Endothelial cell of umbilical vein (primary cell): ENCODE data around the gene TTC21A. TPM values are rescaled to one million over a fixed set of nuclear protein-coding genes. Genes with fewer than 3 reads are reported as not detected.

Experiments used
- BruUV-seq: library from RNA; stranded (reverse); fragments of 400-500 nt; replicated peaks from 2 replicates; lab custom pipeline; 2021; lab: Mats Ljungman, UMichigan
- CTCF ChIA-PET: fragments of 300-600, 350-600 bp; sonication (Branson Sonifier 250); formaldehyde crosslinking; loops from one replicate; lab custom pipeline; 2021; ENCODE audit warnings: antibody characterized with exemption, inconsistent platforms; lab: Charles Lee
- POLR2A ChIA-PET: fragments of 300-600, 350-600 bp; sonication (Branson Sonifier 250); formaldehyde crosslinking; loops from one replicate; lab custom pipeline; 2021; ENCODE audit warnings: antibody characterized with exemption, inconsistent platforms; lab: Charles Lee
- DNase-seq: peaks from one replicate; pipeline ENCODE4 v3.0.0-alpha.2; 2011; ENCODE audit warnings: low read depth, low spot score
- FAIRE-seq: peaks from 2 replicates; lab custom pipeline; 2011; peaks lifted over from hg19 to GRCh38; lab: Jason Lieb, UNC
- H2AFZ ChIP-seq: 2 replicates; pipeline ENCODE4 v1.6.0; 2012; ENCODE audit warnings: low read depth, low read length, control low read depth, inconsistent platforms
- H3K27ac ChIP-seq: 2 replicates; pipeline ENCODE4 v1.5.1; 2011; ENCODE audit warnings: low read depth, mild to moderate bottlenecking, control low read depth, low read length, moderate library complexity; ENCODE audit not compliant: insufficient read depth
- H3K27me3 ChIP-seq, 2 experiments: 2 replicates each; pipeline versions ENCODE4 v1.6.0 to v1.6.1; 2011; ENCODE audit warnings: low read length in 2 of 2, mixed read lengths in 1 of 2; ENCODE audit not compliant: control insufficient read depth in 2 of 2, insufficient read depth in 2 of 2
- H3K36me3 ChIP-seq, 2 experiments: 2 replicates in 1 of 2; 3 replicates in 1 of 2; pipeline ENCODE4 v1.5.1; 2011; ENCODE audit warnings: low read length in 2 of 2, mild to moderate bottlenecking in 1 of 2, moderate library complexity in 1 of 2; ENCODE audit not compliant: control insufficient read depth in 2 of 2, insufficient read depth in 2 of 2; ENCODE audit errors: extremely low read depth in 1 of 2
- H3K4me1 ChIP-seq: 3 replicates; pipeline ENCODE4 v1.5.1; 2011; ENCODE audit warnings: mild to moderate bottlenecking, low read length; ENCODE audit not compliant: control insufficient read depth, insufficient read depth; ENCODE audit errors: extremely low read depth
- H3K4me2 ChIP-seq: 2 replicates; pipeline ENCODE4 v1.6.1; 2011; ENCODE audit warnings: low read length, control low read depth, mixed read lengths; ENCODE audit not compliant: insufficient read depth
- H3K4me3 ChIP-seq, 3 experiments: fragments of 200-600 bp in 1 of 3; sonication (generic), shearing (Covaris generic) in 1 of 3; replicated peaks in 1 of 3; 2 replicates each; pipeline ENCODE4 v1.5.1; 2011 to 2016; ENCODE audit warnings: control low read depth in 3 of 3, low read length in 3 of 3, mild to moderate bottlenecking in 2 of 3, inconsistent platforms in 1 of 3, low read depth in 1 of 3, moderate library complexity in 1 of 3; ENCODE audit not compliant: insufficient read depth in 1 of 3
- H3K79me2 ChIP-seq: 2 replicates; pipeline ENCODE4 v1.6.0; 2012; ENCODE audit warnings: low read length, inconsistent platforms; ENCODE audit not compliant: control insufficient read depth, insufficient read depth
- H3K9ac ChIP-seq: replicated peaks from 2 replicates; pipeline ENCODE3; 2011; ENCODE audit warnings: low read length, control low read depth; ENCODE audit not compliant: insufficient read depth; ENCODE audit errors: extremely low read depth
- H3K9me1 ChIP-seq: replicated peaks from 3 replicates; pipeline ENCODE4 v1.6.0; 2011; ENCODE audit warnings: mild to moderate bottlenecking, low read length; ENCODE audit not compliant: control insufficient read depth, insufficient read depth; ENCODE audit errors: extremely low read depth
- H3K9me3 ChIP-seq: replicated peaks from 2 replicates; pipeline ENCODE4 v1.5.1; 2012; ENCODE audit warnings: low read length, inconsistent platforms; ENCODE audit not compliant: control insufficient read depth, insufficient read depth
- H4K20me1 ChIP-seq: replicated peaks from 2 replicates; pipeline ENCODE3; 2011; ENCODE audit warnings: mild to moderate bottlenecking, low read length; ENCODE audit not compliant: control insufficient read depth, insufficient read depth; ENCODE audit errors: extremely low read depth
- CTCF ChIP-seq, 2 donors: IDR thresholded peaks; 1 replicate in 1 of 2; 2 replicates in 1 of 2; pipeline ENCODE4 v1.5.1; 2011; ENCODE audit warnings: low read length in 2 of 2, mild to moderate bottlenecking in 2 of 2, moderate library complexity in 2 of 2, control low read depth in 1 of 2, inconsistent platforms in 1 of 2, low read depth in 1 of 2; ENCODE audit not compliant: insufficient read depth in 1 of 2; ENCODE audit errors: extremely low read depth in 1 of 2
- EZH2 ChIP-seq: IDR thresholded peaks from 2 replicates; pipeline ENCODE4 v1.6.1; 2012; ENCODE audit warnings: borderline replicate concordance, low read depth, mild to moderate bottlenecking, moderate library complexity, low read length, inconsistent platforms; ENCODE audit not compliant: severe bottlenecking
- FOS ChIP-seq: IDR thresholded peaks from 2 replicates; pipeline ENCODE4 v1.6.1; 2011; ENCODE audit warnings: mild to moderate bottlenecking, low read length, moderate library complexity, borderline replicate concordance; ENCODE audit not compliant: insufficient read depth
- GATA2 ChIP-seq: IDR thresholded peaks from 2 replicates; pipeline ENCODE4 v1.7.0; 2011; ENCODE audit warnings: low read depth, mild to moderate bottlenecking, moderate library complexity, mixed read lengths, low read length; ENCODE audit not compliant: insufficient read length, insufficient read depth
- JUN ChIP-seq: IDR thresholded peaks from 2 replicates; pipeline ENCODE4 v1.6.1; 2011; ENCODE audit warnings: borderline replicate concordance, low read depth; ENCODE audit not compliant: insufficient read length, insufficient read depth
- MAX ChIP-seq: IDR thresholded peaks from 2 replicates; pipeline ENCODE4 v1.6.1; 2011; ENCODE audit not compliant: insufficient read depth, insufficient read length
- MYC ChIP-seq: IDR thresholded peaks from one replicate; pipeline ENCODE4 v1.6.1; 2011; ENCODE audit warnings: mild to moderate bottlenecking, low read depth, low read length
- POLR2A ChIP-seq: IDR thresholded peaks from 2 replicates; pipeline ENCODE4 v1.6.1; 2012; ENCODE audit warnings: low read depth, mild to moderate bottlenecking, control low read depth, low read length
- POLR2AphosphoS5 ChIP-seq: IDR thresholded peaks from 2 replicates; pipeline ENCODE4 v1.6.1; 2012; ENCODE audit warnings: low read depth, mild to moderate bottlenecking, control low read depth, low read length, moderate library complexity; ENCODE audit not compliant: insufficient read depth
- dilution Hi-C: fragments of 300-500 bp; cut with MboI; formaldehyde crosslinking; loops from one replicate; pipeline ENCODE4 v1.15.0; 2019; ENCODE audit warnings: low sequenced_read_pairs; ENCODE audit not compliant: extremely low pct_ligation_motif_present
- intact Hi-C: fragments of 100-400 bp; cut with micrococcal nuclease; formaldehyde crosslinking; loops from one replicate; pipeline ENCODE4 v1.10.0; 2022
- polyA plus RNA-seq, 4 experiments: library from polyadenylated mRNA; depleted of rRNA in 3 of 4; stranded (reverse) in 3 of 4; unstranded in 1 of 4; fragments of >200 nt; gene quantifications; 2 replicates each; pipeline versions ENCODE4 v1.2.1 to v1.2.3, GENCODE V29; 2011 to 2012; ENCODE audit warnings: missing spikeins in 1 of 4
- total RNA-seq: library from RNA; stranded (reverse); gene quantifications from 2 replicates; pipeline ENCODE4 v1.2.3, GENCODE V29; 2021

TTC21A gene
- total and polyA plus RNA-seq, 2 donors (not counting 3 experiments of a cell fraction or from before 2014, with no cell fraction given) = 4.7 to 7.8 TPM

- POLR2A ChIA-PET = no interaction called here
- dilution Hi-C loops = no loop called here
These were observed 7.0 kb downstream of the TTC21A start for GRCh38 chr3:39114456-39114855.

GRCh38 chr3:39115870-39116269, 8.4 kb downstream of the TTC21A start:
- Histone ChIP-seq H3K9me1 (no peaks in the 10 kb centered on the region), H3K79me2 (no peaks in the 10 kb centered on the region), H3K4me2 (no peak overlapping the region), H3K36me3 (no peaks in the 10 kb centered on the region), H4K20me1 (no peaks in the 10 kb centered on the region), H2AFZ (no peak overlapping the region), H3K4me3 (no peak overlapping the region), H3K27me3 (no peaks in the 10 kb centered on the region), H3K9me3 (no peaks in the 10 kb centered on the region), H3K27ac (no peak overlapping the region), H3K4me1 (no peaks in the 10 kb centered on the region), H3K9ac (no peak overlapping the region)
- ChIA-PET POLR2A (no interaction called here), CTCF (interaction anchor here (0.5 to 3.7 kb wide), 5 partner anchors 9 to 172 kb away, joined by 3 to 17 read pairs (median 3); no protein-coding TSS in a partner anchor)
- no TSS peak for BruUV-seq
- dilution Hi-C loops (no loop called here), intact Hi-C loops (no loop called here)
- no peak for TF ChIP-seq EZH2
- TF ChIP-seq POLR2AphosphoS5 = no peak
- no peak for TF ChIP-seq MAX
- no peak for TF ChIP-seq POLR2A
- no peak for TF ChIP-seq JUN
- TF ChIP-seq MYC = no peak
- TF ChIP-seq FOS = no peak
- no peak for TF ChIP-seq GATA2
- no peak for TF ChIP-seq CTCF (IDR thresholded peaks at IDR 0.05; ENCODE audit: extremely low read depth in 1 of 2, insufficient read depth in 1 of 2, low read depth in 1 of 2, low read length in 2 of 2)
- FAIRE-seq (no peak), DNase-seq (no peak)

More at GRCh38 chr3:39114456-39114855, 7.0 kb downstream of the TTC21A start:
- no peak overlapping the region for H3K9ac ChIP-seq
- H3K4me2 ChIP-seq = no peak overlapping the region
- no peak overlapping the region for H3K4me3 ChIP-seq
- no peaks in the 10 kb centered on the region for H3K4me1 ChIP-seq
- no peaks in the 10 kb centered on the region for H3K9me1 ChIP-seq
- no TSS peak for BruUV-seq
- no peak overlapping the region for H2AFZ ChIP-seq
- no peaks in the 10 kb centered on the region for H3K79me2 ChIP-seq
- H3K27ac ChIP-seq = no peak overlapping the region
- TF ChIP-seq CTCF (IDR thresholded peaks at IDR 0.05; ENCODE audit: extremely low read depth in 1 of 2, insufficient read depth in 1 of 2, low read depth in 1 of 2, low read length in 2 of 2) = no peak
- TF ChIP-seq GATA2 = no peak
- no peaks in the 10 kb centered on the region for H3K36me3 ChIP-seq
- no peak for FAIRE-seq
- DNase-seq = no peak
- H3K9me3 ChIP-seq = no peaks in the 10 kb centered on the region
- no peaks in the 10 kb centered on the region for H4K20me1 ChIP-seq
- intact Hi-C loops = no loop called here
- H3K27me3 ChIP-seq = no peaks in the 10 kb centered on the region
- CTCF ChIA-PET = interaction anchor here (3.7 kb wide), 1 partner anchor 11 kb away, joined by 17 read pairs; no protein-coding TSS in a partner anchor
